GM12801 (cell line): ENCODE measurements around the gene ST14.

Source experiments
- TF ChIP-seq, protein P1 (sequence below): IDR thresholded peaks from one replicate; pipeline ENCODE4 v1.5.1; 2011; ENCODE audit warnings: control low read depth; ENCODE audit not compliant: insufficient read length; ENCODE audit errors: extremely low read depth

ST14 gene

DNA sequence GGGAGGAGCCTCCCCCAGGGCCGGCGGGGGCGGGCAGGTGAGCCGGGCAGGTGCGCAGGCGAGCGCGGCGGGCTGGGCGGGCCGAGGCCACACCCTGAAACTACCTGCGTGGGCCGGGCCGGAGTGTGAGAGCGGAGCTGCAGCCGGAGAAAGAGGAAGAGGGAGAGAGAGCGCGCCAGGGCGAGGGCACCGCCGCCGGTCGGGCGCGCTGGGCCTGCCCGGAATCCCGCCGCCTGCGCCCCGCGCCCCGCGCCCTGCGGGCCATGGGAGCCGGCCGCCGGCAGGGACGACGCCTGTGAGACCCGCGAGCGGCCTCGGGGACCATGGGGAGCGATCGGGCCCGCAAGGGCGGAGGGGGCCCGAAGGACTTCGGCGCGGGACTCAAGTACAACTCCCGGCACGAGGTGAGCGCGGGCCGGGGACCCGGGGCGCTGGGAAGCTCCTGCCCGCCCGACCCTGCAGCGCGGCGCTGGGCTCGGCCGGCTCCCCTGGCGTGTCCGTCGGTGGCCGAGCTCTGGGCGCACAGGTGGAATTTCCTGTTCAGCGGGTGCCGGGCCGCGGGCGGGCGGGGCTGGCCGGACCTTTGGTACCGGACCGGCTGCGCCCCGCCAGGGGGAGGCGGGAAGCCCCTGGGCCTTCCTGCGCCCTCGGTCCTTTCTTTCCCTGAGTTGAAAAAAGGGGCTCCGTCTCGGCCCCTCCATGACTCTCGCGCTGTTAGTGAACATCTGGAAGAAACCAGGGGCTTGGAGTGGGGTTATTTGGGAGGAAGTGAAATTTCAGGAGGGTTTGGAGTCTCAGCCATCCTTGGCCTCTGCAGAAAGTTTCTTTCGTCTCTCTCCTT, at the start of gene ST14:
TSS of gene ST14 (plus strand) at position 126 of the 841 bp plus-strand sequence. CDS start at position 324, 198 bp downstream.
- TF ChIP-seq, protein P1, sequence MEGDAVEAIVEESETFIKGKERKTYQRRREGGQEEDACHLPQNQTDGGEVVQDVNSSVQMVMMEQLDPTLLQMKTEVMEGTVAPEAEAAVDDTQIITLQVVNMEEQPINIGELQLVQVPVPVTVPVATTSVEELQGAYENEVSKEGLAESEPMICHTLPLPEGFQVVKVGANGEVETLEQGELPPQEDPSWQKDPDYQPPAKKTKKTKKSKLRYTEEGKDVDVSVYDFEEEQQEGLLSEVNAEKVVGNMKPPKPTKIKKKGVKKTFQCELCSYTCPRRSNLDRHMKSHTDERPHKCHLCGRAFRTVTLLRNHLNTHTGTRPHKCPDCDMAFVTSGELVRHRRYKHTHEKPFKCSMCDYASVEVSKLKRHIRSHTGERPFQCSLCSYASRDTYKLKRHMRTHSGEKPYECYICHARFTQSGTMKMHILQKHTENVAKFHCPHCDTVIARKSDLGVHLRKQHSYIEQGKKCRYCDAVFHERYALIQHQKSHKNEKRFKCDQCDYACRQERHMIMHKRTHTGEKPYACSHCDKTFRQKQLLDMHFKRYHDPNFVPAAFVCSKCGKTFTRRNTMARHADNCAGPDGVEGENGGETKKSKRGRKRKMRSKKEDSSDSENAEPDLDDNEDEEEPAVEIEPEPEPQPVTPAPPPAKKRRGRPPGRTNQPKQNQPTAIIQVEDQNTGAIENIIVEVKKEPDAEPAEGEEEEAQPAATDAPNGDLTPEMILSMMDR = no peak

DNA sequence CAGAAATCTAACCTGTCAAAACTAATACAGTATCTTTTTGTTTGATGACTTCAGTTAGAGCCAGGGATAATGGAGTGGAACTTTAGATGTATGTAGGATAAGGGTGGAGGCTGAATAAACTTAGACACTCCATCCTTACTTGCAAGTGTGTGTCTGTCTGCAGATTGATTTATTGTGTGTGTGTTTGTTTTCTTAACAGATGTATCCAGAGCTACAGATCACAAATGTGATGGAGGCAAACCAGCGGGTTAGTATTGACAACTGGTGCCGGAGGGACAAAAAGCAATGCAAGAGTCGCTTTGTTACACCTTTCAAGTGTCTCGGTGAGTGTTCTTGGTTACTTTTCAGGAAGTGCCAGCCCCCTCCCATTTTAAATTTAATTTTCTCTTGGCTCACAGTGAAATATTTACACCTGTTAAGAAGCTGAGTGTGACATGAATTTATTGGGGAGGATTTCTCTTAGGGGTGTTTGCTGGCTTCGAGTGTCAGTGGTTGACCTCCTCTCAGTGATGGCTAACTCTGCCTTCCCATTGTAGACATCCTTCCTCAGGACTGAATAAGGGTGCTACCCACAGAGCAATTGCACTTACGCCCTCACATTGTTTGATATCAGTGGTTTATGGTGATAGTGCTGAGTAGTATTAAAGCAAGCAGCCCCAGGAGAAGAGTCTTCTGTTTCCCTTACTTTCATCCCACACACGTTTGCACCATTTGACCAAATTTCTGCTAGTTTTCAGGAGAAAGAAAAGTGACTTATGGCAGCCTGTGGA, 49.1 kb upstream of the ST14 start:
- TF ChIP-seq, protein P1 = no peak

DNA sequence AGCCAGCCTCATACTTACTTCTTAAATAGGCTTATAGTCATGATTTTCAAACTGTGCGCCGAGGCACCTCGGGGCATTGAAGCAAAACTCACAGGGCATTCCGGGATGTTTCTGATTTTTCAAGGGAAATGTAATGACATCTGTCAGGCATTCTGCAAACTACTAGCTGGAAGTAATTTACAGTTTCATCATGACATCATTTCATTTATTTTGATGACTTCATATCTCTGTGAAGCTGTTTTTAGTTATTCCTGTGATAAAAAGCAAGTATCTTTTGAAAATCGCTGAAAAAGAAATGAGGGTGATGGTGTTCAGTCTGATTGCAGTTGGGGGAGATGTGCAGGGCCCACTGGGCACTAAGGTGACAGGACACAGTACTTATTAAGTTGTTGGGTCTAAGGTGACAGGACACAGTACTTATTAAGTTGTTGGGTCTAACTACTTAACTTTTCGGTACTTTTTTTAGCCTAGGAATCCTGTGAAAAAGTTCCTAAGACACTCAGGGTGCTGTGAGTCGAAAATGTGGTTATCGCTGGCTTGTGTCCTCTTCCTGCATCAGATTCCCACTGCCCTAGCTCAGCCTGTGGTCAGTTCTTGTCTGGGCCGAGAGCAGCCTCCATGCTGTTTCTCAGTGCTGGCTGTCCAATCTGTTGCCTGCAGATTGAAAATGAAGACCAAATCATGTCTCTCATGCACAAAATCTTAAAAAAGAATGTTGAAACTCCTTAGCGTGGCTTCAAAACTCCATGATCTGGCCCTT, 47.3 kb upstream of the ST14 start:
- TF ChIP-seq, protein P1 = no peak

DNA sequence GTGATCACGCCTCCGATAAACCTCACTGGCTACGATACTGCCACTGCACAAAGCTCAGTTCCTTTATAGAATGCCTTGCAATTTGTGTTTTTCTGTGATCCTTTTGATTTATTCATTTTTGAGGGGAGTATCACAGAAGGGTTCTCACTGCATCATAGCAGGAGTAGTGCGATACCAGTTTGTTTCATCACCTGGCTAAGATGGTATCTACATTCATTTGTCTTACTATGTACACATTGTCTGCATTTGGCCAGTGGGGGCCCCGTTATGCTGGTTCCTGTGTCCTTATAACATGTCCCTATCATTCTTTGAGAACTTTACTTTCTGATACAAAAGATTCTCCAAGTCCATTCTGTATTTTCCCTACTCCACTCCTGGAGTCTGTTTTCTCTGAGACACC, 45.3 kb upstream of the ST14 start:
- TF ChIP-seq, protein P1 = no peak

DNA sequence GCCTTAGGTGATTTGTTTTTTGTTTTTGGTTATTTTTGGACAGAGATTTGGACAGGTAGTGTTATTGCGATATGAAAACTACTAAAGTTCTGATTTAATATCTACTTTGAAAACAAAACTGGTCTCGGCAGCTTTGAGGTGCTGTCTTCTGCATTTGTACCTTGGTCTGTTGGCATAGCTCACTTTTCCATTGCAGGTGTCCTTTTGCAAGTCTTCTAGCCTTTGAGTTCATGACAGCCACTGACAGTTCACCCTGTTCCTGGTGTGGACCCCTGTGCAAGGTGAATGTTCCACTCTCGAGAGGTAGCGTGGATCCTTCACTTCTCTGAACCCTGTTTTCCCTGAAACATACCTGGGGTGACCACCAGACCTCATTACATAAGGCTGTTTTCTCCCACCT, 44.9 kb upstream of the ST14 start:
- TF ChIP-seq, protein P1 = no peak

DNA sequence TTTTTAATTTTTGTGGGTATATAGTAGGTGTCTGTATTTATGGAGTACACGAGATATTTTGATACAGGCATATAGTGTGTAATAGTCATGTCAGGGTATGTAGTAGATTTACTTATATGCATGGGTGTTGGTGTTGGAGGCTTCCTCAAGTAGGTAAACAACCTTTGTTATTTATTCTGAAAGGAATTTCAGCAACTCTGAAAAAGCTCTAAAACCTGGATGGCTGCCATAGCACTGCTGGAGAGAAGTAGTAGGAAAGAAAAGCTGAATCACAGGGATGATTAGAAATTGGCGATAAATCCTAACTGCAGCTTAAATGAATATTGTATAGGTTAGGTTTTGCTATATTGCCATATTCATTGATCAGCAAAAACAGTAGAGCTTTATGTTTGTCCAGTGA, 44.4 kb upstream of the ST14 start:
- TF ChIP-seq, protein P1 = no peak

DNA sequence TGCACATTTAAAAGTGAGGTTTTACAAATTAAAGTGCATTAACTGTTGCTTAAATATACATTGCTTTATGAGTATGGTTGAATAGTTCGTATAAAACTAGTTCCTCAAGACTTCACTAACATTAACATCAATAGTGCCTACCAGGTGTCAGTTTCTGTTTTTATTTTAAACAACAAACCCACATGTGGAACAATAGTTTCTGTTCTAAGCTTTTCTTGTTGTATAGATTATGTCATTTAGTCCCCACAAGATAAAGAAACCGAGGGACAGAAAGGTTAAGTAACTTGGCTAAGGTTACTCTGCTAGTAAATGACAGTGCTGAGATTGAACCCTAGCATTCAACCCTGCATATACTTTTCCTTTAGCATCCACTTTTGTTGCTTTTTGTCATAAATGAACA, 41.4 kb upstream of the ST14 start:
- TF ChIP-seq, protein P1 = no peak
